HepG2 (cell line): ENCODE data around the gene APBA1. TPM values are rescaled to one million over a fixed set of nuclear protein-coding genes. Genes with fewer than 3 reads are reported as not detected.

ENCODE experiments used
- CBFB ChIP-seq: sonication (generic); formaldehyde crosslinking; IDR thresholded peaks from 2 replicates; pipeline ENCODE4 v1.4.0; 2020; ENCODE audit warnings: missing genetic modification reagents
- EEA1 ChIP-seq: sonication (generic); formaldehyde crosslinking; IDR thresholded peaks from 2 replicates; pipeline ENCODE4 v1.5.1; 2020; ENCODE audit warnings: mild to moderate bottlenecking, missing genetic modification reagents, borderline replicate concordance
- SALL1 ChIP-seq: sonication (generic); formaldehyde crosslinking; IDR thresholded peaks from 2 replicates; pipeline ENCODE4 v1.8.0; 2022; ENCODE audit warnings: mild to moderate bottlenecking, missing genetic modification reagents
- SOX13 ChIP-seq, 3 experiments: fragments of 450-650 bp in 1 of 3; sonication (generic) in 1 of 3; formaldehyde crosslinking in 1 of 3; IDR thresholded peaks in 2 of 3; conservative IDR thresholded peaks in 1 of 3; 2 replicates each; pipeline versions ENCODE4 v1.5.0 to v1.6.1; 2016 to 2020; ENCODE audit warnings: antibody characterized with exemption in 1 of 3, mild to moderate bottlenecking in 1 of 3, missing compliant biosample characterization in 1 of 3, missing genetic modification reagents in 1 of 3, moderate library complexity in 1 of 3
- ZNF430 ChIP-seq: sonication (generic); formaldehyde crosslinking; IDR thresholded peaks from 2 replicates; pipeline ENCODE4 v1.9.0; 2021; ENCODE audit warnings: mild to moderate bottlenecking, missing genetic modification reagents
- ZNF788 ChIP-seq: sonication (generic); formaldehyde crosslinking; IDR thresholded peaks from 2 replicates; pipeline ENCODE4 v1.5.0; 2020; ENCODE audit warnings: mild to moderate bottlenecking, missing genetic modification reagents, borderline replicate concordance
- polyA plus RNA-seq, 8 experiments: library from polyadenylated mRNA; depleted of rRNA in 3 of 8; stranded (reverse) in 7 of 8; unstranded in 1 of 8; fragments of >200 nt; fragmentation: Illumina TruSeq in 4 of 8; extraction: Trizol in 4 of 8; gene quantifications; 2 replicates each; pipeline versions ENCODE4 v1.2.1 to v1.2.3, GENCODE V29; 2011 to 2016; ENCODE audit warnings: low read depth in 4 of 8, missing spikeins in 1 of 8, mixed read lengths in 1 of 8; ENCODE audit not compliant: insufficient read depth in 1 of 8
- total RNA-seq, 5 experiments: library from RNA; depleted of rRNA; stranded (reverse); fragments of >200 nt; fragmentation: Illumina TruSeq; extraction: Trizol; gene quantifications; 2 replicates each; pipeline ENCODE4 v1.2.3, GENCODE V29; 2016; ENCODE audit warnings: low read depth in 1 of 5
- TF ChIP-seq, protein P1 (sequence below): sonication (generic); formaldehyde crosslinking; IDR thresholded peaks from 2 replicates; pipeline ENCODE4 v1.9.0; 2021; ENCODE audit warnings: missing genetic modification reagents, mild to moderate bottlenecking, borderline replicate concordance
- TF ChIP-seq, protein P2 (sequence below), 2 experiments: sonication (generic) in 1 of 2; formaldehyde crosslinking in 1 of 2; IDR thresholded peaks; 2 replicates each; pipeline versions ENCODE4 v1.4.0 to v1.6.1; 2018 to 2020; ENCODE audit warnings: missing genetic modification reagents in 2 of 2, borderline replicate concordance in 1 of 2, low read depth in 1 of 2, mild to moderate bottlenecking in 1 of 2, missing biosample characterization in 1 of 2
- TF ChIP-seq, protein P3 (sequence below): sonication (generic); formaldehyde crosslinking; IDR thresholded peaks from 2 replicates; pipeline ENCODE4 v1.4.0; 2020; ENCODE audit warnings: missing genetic modification reagents
- TF ChIP-seq, protein P4 (sequence below): sonication (generic); formaldehyde crosslinking; IDR thresholded peaks from 2 replicates; pipeline ENCODE4 v1.4.0; 2020; ENCODE audit warnings: mild to moderate bottlenecking, missing genetic modification reagents
- TF ChIP-seq, protein P5 (sequence below): IDR thresholded peaks from 2 replicates; pipeline ENCODE4 v1.6.1; 2016; ENCODE audit warnings: control low read depth
- TF ChIP-seq, protein P6 (sequence below): sonication (generic); formaldehyde crosslinking; IDR thresholded peaks from 2 replicates; pipeline ENCODE4 v1.4.0; 2020; ENCODE audit warnings: missing genetic modification reagents, borderline replicate concordance

The APBA1 gene
- total and polyA plus RNA-seq, 2 of the 13 experiments (the other 11 are each of a cell fraction or from before 2014, with no cell fraction given): 0.15 TPM; not detected in 1

DNA sequence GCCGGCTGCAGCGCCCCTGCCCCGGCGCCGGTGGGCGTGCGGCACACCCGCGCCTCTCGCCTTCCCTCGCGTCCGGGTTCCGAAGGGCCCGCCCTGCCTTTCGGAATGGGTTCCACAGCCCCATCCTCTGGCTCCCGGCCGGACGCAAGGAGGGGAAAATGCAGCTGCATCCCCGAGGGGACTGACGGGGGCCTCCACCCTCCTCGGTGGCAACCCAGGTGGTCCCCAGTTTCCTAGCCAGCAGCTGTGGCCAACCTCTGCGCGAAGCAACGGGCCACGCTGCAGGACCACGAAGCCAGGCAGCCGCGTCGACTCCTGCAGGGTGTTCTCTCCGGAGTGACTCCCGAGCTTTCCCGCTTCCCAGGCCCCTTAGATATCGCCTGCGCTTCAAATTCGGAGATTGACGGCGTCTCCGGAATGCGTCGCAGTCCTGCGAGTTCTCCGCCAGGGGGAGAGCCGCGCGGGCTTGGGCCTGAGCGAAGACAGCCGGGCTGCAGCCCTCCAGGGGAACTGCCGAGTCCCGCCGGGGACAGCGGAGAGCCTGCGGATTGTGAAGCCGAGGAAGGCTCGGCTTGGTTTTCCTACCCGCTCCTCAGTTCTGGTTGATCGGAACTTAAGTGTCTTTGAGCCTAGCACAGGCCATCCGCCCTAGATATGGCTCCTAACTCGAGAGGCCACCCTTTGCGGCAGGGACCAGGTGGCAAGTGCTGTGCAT, 582 bp upstream of the APBA1 start (continued):
- TF ChIP-seq, protein P1, sequence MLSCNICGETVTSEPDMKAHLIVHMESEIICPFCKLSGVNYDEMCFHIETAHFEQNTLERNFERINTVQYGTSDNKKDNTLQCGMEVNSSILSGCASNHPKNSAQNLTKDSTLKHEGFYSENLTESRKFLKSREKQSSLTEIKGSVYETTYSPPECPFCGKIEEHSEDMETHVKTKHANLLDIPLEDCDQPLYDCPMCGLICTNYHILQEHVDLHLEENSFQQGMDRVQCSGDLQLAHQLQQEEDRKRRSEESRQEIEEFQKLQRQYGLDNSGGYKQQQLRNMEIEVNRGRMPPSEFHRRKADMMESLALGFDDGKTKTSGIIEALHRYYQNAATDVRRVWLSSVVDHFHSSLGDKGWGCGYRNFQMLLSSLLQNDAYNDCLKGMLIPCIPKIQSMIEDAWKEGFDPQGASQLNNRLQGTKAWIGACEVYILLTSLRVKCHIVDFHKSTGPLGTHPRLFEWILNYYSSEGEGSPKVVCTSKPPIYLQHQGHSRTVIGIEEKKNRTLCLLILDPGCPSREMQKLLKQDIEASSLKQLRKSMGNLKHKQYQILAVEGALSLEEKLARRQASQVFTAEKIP (CRISPR knock-in tag): no peak
- TF ChIP-seq SALL1: peak; percentile 55
- TF ChIP-seq SOX13 (IDR thresholded peaks at IDR 0.05): no peak
- no peak for TF ChIP-seq SOX13 (CRISPR knock-in tag; conservative IDR thresholded peaks at IDR 0.05 in 1 of 2, IDR thresholded peaks at IDR 0.05 in 1 of 2)
- TF ChIP-seq CBFB (CRISPR knock-in tag): no peak
- TF ChIP-seq, protein P2, sequence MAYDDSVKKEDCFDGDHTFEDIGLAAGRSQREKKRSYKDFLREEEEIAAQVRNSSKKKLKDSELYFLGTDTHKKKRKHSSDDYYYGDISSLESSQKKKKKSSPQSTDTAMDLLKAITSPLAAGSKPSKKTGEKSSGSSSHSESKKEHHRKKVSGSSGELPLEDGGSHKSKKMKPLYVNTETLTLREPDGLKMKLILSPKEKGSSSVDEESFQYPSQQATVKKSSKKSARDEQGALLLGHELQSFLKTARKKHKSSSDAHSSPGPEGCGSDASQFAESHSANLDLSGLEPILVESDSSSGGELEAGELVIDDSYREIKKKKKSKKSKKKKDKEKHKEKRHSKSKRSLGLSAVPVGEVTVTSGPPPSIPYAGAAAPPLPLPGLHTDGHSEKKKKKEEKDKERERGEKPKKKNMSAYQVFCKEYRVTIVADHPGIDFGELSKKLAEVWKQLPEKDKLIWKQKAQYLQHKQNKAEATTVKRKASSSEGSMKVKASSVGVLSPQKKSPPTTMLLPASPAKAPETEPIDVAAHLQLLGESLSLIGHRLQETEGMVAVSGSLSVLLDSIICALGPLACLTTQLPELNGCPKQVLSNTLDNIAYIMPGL (CRISPR knock-in tag; IDR thresholded peaks at IDR 0.05; ENCODE audit: borderline replicate concordance in 1 of 2, low read depth in 1 of 2): peak; percentile 73 to 84
- TF ChIP-seq ZNF788 (CRISPR knock-in tag): no peak
- TF ChIP-seq, protein P3, sequence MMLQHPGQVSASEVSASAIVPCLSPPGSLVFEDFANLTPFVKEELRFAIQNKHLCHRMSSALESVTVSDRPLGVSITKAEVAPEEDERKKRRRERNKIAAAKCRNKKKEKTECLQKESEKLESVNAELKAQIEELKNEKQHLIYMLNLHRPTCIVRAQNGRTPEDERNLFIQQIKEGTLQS: no peak
- TF ChIP-seq EEA1 (CRISPR knock-in tag): no peak
- TF ChIP-seq, protein P4, sequence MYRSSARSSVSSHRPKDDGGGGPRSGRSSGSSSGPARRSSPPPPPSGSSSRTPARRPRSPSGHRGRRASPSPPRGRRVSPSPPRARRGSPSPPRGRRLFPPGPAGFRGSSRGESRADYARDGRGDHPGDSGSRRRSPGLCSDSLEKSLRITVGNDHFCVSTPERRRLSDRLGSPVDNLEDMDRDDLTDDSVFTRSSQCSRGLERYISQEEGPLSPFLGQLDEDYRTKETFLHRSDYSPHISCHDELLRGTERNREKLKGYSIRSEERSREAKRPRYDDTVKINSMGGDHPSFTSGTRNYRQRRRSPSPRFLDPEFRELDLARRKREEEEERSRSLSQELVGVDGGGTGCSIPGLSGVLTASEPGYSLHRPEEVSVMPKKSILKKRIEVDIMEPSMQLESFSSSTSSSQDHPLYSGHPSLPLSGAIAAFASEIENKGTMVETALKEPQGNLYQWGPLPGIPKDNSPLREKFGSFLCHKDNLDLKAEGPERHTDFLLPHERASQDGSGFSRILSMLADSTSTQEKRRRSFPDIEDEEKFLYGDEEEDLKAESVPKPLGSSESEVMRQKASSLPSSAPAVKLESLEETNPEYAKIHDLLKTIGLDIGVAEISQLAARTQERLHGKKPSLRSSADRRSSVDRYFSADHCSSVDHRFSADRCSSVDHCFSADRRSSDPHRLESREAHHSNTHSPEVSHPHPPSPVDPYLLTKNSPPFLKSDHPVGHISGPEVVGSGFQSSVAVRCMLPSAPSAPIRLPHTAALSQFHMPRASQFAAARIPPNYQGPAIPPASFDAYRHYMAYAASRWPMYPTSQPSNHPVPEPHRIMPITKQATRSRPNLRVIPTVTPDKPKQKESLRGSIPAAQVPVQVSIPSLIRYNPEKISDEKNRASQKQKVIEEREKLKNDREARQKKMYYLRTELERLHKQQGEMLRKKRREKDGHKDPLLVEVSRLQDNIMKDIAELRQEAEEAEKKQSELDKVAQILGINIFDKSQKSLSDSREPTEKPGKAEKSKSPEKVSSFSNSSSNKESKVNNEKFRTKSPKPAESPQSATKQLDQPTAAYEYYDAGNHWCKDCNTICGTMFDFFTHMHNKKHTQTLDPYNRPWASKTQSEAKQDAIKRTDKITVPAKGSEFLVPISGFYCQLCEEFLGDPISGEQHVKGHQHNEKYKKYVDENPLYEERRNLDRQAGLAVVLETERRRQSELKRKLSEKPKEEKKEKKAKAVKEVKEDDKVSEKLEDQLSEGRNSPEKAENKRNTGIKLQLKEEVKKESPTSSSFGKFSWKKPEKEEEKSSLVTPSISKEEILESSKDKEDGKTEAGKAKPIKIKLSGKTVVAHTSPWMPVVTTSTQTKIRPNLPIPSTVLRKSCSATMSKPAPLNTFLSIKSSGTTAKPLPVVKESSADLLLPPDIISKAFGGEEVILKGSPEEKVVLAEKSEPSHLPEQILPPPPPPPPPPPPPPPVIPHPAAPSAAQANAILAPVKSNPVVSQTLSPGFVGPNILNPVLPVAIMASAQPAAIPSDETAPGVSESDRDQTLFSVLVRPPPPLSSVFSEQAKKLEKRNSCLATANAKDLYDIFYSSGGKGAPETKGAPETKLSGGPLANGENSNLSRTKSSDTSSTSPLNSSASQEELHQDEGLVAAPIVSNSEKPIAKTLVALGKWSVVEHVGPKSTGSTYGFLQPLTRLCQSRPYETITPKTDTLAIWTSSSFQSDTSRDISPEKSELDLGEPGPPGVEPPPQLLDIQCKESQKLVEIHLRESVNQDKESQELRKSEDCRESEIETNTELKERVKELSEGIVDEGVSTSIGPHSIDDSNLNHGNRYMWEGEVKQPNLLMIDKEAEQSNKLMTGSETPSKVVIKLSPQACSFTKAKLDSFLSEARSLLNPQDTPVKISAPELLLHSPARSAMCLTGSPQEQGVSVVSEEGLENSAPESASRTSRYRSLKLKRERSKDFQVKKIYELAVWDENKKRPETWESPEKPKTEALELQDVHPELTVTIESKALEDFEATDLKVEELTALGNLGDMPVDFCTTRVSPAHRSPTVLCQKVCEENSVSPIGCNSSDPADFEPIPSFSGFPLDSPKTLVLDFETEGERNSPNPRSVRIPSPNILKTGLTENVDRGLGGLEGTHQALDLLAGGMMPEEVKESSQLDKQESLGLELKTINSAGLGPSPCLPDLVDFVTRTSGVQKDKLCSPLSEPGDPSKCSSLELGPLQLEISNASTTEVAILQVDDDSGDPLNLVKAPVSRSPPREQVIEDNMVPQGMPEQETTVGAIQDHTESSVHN: no peak
- TF ChIP-seq, protein P5, sequence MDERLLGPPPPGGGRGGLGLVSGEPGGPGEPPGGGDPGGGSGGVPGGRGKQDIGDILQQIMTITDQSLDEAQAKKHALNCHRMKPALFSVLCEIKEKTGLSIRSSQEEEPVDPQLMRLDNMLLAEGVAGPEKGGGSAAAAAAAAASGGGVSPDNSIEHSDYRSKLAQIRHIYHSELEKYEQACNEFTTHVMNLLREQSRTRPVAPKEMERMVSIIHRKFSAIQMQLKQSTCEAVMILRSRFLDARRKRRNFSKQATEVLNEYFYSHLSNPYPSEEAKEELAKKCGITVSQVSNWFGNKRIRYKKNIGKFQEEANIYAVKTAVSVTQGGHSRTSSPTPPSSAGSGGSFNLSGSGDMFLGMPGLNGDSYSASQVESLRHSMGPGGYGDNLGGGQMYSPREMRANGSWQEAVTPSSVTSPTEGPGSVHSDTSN (CRISPR knock-in tag): no peak
- TF ChIP-seq, protein P6, sequence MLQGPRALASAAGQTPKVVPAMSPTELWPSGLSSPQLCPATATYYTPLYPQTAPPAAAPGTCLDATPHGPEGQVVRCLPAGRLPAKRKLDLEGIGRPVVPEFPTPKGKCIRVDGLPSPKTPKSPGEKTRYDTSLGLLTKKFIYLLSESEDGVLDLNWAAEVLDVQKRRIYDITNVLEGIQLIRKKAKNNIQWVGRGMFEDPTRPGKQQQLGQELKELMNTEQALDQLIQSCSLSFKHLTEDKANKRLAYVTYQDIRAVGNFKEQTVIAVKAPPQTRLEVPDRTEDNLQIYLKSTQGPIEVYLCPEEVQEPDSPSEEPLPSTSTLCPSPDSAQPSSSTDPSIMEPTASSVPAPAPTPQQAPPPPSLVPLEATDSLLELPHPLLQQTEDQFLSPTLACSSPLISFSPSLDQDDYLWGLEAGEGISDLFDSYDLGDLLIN (CRISPR knock-in tag): no peak
- 0 out of 2 replicates have a peak, but pooled peaks have one; percentile 33 for TF ChIP-seq ZNF430 (CRISPR knock-in tag)
